HG03378 (cell line): ENCODE data around the gene JMJD6.

Source experiments
- ATAC-seq: cut with Tn5 transposase; IDR thresholded peaks from one replicate; pipeline ENCODE4 v1.9.1; 2021; ENCODE audit warnings: mild to moderate bottlenecking, moderate library complexity; ENCODE audit not compliant: unreplicated experiment

JMJD6 gene

GRCh38 chr17:76683011-76683755 is 43.2 kb downstream of the JMJD6 start:
- no peak for ATAC-seq

- no peak for ATAC-seq
These were observed 44.1 kb downstream of the JMJD6 start for GRCh38 chr17:76682296-76682695.

- no peak for ATAC-seq
These were observed 44.9 kb downstream of the JMJD6 start for GRCh38 chr17:76681222-76682137.

GRCh38 chr17:76679239-76679638 is 47.2 kb downstream of the JMJD6 start:
- ATAC-seq: no peak

- ATAC-seq: no peak
These were observed 48.1 kb downstream of the JMJD6 start for GRCh38 chr17:76678330-76678729.

- no peak for ATAC-seq
These were observed 49.0 kb downstream of the JMJD6 start for GRCh38 chr17:76677406-76677805.

GRCh38 chr17:76676629-76677028 is 49.8 kb downstream of the JMJD6 start:
- no peak for ATAC-seq

- no peak for ATAC-seq
These were observed 50.8 kb downstream of the JMJD6 start for GRCh38 chr17:76675648-76676047.

GRCh38 chr17:76674600-76674999 is 51.8 kb downstream of the JMJD6 start:
- no peak for ATAC-seq

- no peak for ATAC-seq
These were observed 52.7 kb downstream of the JMJD6 start for GRCh38 chr17:76673729-76674128.

- no peak for ATAC-seq
These were observed 53.5 kb downstream of the JMJD6 start for GRCh38 chr17:76672892-76673291.

GRCh38 chr17:76672270-76672851 is 54.0 kb downstream of the JMJD6 start:
- ATAC-seq: no peak

- ATAC-seq: no peak
These were observed 54.5 kb downstream of the JMJD6 start for GRCh38 chr17:76671912-76672262.

GRCh38 chr17:76671123-76671911 is 55.1 kb downstream of the JMJD6 start:
- peak; percentile 92 for ATAC-seq

GRCh38 chr17:76670718-76671122 is 55.7 kb downstream of the JMJD6 start:
- ATAC-seq: no peak

- ATAC-seq: no peak
These were observed 56.2 kb downstream of the JMJD6 start for GRCh38 chr17:76670020-76670717.
